GM19395 (cell line): Measurements from ENCODE around the gene AFG1L.
A peak's percentile ranks its signal among the peaks of the same experiment; 100 is the strongest.
"Not testable (repeated sequence)": the region's sequence is repeated elsewhere in the genome, so short reads cannot be mapped to it uniquely, and the experiment has no call there.

Experiments
- ATAC-seq: cut with Tn5 transposase; IDR thresholded peaks from one replicate; pipeline ENCODE4 v1.9.1; 2021; ENCODE audit warnings: mild to moderate bottlenecking, moderate library complexity; ENCODE audit not compliant: unreplicated experiment

The AFG1L gene

GRCh38 chr6:108449717-108450116, 154.9 kb downstream of the AFG1L start:
- not testable (repeated sequence) for ATAC-seq

DNA sequence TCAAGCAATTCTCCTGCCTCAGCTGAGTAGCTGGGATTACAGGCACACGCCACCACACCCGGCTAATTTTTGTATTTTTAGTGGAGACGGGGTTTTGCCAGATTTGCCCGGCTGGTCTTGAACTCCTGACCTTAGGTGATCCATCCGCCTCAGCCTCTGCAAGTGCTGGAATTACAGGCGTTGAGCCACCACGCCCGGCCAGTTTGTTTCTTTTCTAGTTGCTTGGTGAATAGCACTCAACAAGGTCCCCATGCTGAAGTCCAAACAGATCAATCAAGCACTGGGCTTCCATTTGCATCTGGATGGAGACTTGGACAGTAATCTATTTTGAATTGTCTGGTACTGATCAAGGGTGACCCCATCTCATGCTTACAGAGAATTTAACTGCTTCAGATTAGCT, 157.0 kb downstream of the AFG1L start:
- ATAC-seq, result no peak

DNA sequence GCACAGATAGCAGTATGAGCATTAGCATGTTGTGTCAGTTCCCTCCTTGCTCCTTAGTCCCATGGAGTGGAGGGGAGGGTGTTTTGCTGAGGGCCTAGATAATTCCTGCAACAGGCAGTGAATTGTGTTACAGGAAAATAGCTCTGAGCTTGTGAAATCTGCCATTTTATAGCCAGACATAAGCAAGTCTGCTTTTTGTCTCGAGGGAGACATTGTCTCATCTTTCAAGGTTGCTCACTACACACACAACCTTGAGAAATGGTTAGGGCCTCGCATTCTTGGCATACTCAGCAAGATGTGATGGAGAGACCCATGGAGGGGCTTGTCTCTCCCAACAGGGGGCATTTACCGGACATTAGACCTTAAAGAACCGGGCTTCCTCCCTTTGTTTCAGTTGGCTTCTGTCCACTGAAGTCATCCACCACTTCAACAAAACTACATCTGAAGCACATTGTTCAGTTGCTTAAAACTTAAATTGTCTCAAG, 157.9 kb downstream of the AFG1L start:
- no peak for ATAC-seq

DNA sequence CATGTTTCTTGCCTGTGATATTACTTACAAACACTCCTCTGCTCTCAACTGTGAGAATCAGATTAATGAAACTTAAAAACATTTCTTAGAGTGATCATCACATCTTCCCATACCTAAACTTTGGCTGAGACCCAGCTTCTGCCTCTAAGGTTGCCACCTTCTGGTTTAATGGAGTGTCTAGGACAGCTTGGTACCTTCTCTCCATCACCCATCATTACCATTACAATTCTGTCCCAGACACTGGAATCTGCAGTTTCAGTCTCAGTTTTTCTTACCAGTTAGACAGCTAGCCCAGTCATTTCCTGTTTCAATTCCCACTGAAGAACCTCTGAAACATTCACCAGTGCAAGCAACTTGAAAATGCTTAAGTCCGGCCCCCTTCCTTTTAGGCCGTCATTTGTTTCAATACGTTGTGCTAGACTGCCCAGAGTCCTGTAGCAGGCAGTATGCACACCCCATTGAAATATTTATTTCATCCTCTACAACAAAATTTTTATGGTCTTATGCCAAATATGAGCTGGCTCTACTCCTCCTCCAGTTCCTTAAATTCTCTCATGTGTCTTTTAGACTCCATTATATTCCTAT, 158.8 kb downstream of the AFG1L start:
- ATAC-seq, result no peak

- ATAC-seq, result no peak
Measured at GRCh38 chr6:108454356-108454755, 159.5 kb downstream of the AFG1L start.

DNA sequence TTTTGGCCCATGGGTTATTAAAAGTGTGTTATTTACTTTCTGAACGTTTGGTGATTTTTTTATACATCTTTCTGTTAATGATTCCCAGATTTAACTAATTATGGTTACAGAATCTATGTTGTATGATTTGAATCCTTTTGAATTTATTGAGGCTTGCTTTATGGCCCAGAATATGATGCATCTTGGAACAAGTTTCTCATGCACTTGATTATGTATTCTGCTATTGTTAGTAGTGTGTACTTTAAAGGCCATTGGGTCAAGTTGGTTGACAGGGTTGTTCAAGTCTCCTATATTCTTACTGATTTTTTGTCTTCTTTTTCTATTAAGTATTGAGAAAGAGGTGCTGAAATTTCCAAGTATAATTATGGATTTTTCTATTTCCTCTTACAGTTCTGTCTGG, 160.8 kb downstream of the AFG1L start:
- no peak for ATAC-seq

- no peak for ATAC-seq
Measured at GRCh38 chr6:108463784-108464183, 168.9 kb downstream of the AFG1L start.

DNA sequence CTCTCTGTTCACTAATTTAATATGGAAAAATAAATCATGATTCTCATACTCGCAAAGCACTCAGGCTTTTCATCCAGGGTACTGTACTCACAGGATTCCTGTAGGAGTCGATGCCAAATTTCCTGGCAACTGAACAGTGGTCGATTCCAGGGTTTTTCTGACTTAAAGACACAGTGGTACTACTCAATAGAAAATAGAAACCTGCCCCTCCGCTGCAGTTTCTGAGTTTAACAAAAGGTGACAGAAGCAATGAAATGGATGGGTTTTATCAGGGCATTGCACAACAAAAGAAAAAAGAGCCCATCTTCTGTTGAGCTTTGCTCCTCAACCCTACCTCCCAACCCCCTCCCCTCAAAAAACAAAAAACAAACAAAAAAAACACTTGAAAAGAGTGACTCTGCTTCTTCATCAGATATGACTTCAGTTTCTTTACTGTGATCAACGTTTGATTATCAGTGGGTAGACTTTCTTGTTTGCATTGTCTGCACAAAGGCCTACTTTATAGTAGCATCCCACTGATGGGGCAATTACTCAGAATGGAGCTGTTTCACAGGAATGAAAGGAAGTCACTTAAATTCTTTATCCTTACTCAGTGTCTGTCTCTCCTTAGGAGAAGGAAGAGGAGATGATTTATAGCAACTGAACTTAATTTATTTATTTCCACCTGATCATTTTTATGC, 169.7 kb downstream of the AFG1L start:
- no peak for ATAC-seq

DNA sequence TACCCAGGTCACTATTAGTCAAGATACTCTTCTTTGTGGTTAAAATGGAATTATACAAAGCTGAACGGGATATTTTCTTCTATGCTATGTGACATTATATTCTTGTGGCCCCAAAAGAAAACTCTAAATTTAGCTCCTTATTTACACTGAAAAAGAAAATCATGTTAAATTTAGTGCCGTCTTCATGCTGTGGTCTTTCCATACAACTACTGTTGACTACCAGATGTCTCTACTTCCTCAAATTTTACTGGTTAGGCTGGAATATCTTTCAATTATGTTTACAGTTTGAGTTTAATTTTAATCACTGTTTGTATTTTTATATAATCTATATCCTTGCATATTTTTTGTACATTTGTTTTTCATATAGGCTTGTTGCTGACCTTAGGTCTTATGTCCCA, 170.2 kb downstream of the AFG1L start:
- no peak for ATAC-seq

DNA sequence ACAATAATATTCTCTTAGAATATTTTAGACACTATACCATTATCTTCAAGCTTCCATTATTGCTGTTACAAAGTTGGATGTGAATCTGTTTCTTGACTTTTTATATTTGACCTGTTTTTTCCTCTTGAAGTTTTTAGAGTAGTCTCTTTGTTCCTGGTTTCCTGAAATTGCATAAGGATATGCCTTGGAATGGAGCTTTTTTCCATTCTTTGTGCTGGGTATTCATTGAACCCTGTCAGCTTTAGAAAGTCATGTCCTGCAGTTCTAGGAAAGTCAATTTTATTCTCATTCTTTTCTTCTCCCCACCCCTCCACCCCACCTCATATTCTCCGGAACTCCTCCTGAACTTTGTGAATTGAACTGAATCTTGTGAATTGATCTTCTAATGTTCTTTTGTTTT, 173.5 kb downstream of the AFG1L start:
- no peak for ATAC-seq

DNA sequence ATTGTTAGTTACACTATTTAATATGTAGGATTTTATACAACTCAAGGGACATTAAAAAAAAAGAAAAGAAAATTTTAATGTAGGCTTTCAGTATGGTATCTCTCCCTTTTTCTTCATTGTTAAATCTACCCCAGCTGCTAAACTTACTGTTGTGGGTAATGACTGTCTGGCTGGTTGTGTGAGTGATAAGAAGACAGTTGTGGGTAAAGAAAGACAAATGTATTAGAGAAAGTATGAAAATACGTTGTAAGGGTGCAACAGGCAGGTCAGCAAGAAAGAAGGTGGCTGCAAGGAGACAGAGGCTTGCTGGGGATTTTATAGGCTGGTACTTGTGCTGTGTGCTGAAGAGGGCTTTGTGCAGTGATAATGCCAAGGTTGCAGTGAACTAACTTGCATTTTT, 174.5 kb downstream of the AFG1L start:
- no peak for ATAC-seq

DNA sequence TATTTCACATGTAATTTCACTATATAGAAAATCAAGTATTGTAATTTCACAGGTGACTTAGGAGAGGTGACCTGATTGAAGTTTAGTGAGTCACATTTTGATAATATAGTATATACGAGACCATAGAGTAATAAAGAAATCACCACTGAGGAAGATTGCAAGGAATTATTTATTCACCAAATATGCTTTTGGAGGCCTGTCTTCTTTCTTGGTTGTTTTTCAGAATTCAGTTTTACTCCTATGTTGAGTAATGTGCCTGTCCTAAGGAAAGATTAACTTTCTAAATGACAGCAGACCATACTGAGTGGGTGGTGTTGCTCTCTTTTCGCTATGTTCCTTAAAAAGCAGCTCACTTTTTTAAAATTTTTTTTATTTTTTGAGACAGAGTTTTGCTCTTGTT, 178.3 kb downstream of the AFG1L start:
- no peak for ATAC-seq

GRCh38 chr6:108476376-108476775, 181.5 kb downstream of the AFG1L start:
- no peak for ATAC-seq

DNA sequence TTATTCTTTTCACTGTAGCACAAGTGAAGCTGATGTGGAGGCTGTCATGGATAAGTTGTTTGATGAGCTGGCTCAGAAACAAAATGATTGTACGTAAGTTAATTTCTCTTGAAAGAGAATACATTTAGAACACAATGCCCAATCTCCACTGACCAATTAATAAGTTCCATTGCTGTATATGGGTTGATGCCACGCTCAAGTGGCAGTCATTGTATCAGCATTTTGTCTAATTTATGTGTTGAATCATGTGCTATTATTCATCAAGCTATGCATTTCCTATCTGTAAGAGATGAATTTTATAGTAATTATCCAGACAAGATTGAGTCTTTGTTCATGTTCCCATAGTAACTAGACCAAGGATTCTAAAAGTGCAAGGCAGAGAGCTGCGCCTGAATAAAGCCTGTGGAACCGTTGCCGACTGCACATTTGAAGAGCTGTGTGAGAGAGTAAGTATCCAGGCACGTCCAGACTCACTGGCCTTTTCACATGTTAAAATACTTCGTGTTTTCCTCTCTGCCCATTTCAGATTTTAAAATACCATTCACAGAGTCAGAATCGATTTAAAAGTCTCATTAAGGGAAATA, 182.1 kb downstream of the AFG1L start:
- no peak for ATAC-seq

DNA sequence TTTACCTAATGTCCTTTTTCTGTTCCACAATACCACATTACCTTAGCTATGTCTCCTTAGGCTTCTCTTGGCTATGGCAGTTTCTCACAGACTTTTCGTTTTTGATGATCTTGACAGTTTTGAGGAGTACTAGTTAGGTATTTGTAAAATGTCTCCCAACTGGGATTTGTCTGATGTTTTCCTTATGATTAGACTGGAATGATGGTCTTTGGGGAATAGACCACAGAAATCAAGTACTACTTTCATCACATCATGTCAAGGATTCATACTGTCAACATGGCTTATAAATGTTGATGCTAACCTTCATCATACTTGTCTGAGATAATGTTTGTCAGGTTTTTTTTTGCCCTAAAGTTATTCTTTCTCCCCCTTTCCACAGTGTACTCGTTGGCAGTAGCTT, 187.7 kb downstream of the AFG1L start:
- ATAC-seq, result no peak

DNA sequence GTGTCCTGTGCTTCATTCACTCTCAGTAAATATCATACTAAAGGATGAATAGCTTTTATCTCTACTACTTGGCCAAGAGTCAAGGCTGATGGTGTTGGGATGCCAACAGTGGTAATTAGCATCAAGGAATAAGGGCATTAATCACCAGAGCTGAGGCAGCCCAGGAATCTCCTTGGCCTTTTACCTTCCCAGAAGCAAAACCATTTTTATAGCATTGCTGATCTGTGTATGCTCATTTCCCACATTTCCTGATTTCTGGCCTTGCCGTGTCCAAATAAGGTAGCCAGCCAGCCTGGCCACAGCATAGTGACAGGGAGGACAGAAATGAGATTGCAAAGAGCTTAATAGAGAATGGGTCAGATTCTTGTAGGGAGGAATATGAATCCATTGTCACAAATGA, 189.2 kb downstream of the AFG1L start:
- ATAC-seq, result no peak

GRCh38 chr6:108489699-108490098, 194.8 kb downstream of the AFG1L start:
- no peak for ATAC-seq

DNA sequence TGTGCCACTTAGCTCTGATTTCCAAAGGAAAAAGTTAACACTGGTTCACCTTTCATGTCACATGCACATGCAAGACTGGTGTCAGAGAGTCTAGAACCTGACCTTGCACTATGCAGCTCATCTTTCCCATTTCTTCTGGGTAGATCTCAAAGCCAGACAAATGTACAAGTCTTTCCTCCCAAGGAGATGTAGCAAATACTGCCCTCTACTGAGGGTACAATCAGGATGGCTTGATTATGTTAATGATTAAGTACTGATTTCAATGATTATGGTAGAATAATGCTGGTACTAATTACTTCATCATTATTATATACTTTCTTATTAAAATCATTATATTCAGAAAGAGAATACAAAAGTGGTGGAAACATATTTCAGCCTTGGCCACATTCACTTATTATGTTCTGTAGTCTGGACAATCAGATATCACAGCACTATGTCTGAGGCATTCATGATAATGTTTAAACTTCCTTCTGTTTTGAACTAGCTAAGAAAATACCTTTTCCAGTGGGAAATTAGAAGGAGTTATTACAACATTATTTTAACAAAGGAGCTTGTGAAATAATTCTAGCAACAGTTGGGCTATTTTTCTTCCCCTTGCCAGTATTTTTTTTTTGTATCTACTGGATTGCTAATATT, 197.4 kb downstream of the AFG1L start:
- no peak for ATAC-seq

DNA sequence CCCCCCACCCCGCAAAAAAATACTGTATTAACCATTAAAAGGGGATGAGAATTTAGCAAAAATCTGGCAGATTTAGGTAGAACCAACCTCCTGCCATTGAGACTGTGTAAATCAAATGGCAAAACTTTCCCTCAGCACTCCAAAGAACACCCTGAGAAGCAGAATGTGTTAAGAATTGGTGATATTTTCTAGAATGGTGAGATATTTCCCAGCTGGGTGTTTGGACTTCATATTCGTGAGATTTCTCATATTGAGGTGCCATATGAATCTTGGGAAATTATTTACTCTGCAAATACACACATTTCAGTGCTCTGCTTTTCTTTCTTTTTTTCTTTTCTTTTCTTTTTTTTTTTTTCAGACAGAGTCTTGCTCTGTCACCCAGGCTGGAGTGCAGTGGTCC, 199.6 kb downstream of the AFG1L start:
- no peak for ATAC-seq

DNA sequence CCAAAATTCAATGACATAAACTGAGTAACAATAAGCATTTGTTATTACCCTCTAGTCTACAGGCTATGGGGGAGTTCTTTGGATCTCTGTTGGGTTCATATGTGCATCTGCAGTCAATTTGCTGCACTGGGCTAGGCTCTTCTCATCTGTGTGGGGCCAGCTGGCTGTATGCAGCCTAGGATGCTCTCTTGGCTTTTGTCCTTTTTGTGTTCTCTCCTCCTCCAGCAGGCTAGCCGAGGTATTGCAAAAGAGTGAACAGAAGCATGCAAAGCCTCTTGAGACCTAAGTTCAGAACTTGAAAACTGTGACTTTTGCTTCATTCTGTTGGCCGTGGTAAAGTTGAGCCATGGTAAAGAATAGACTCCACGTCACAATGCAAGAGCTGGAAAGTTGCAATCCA, 203.0 kb downstream of the AFG1L start:
- peak; percentile 61 for ATAC-seq

DNA sequence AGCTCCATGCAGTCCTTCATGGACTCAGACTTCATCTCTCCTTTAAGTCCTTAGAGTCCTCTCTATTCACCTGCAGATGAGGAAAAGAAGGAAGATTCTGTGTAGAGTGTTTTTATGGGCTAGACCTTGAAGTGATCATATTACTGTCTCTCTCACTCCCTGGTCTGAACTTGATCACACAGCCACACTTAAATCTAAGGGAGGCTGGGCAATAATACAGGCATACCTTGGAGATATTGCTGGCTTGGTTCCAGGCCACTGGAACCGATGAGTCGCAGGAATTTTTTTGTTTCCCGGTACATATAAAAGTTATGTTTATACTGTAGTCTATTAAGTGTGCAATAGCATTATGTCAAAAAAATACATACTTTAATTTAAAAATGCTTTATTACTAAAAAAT, 206.7 kb downstream of the AFG1L start:
- no peak for ATAC-seq

DNA sequence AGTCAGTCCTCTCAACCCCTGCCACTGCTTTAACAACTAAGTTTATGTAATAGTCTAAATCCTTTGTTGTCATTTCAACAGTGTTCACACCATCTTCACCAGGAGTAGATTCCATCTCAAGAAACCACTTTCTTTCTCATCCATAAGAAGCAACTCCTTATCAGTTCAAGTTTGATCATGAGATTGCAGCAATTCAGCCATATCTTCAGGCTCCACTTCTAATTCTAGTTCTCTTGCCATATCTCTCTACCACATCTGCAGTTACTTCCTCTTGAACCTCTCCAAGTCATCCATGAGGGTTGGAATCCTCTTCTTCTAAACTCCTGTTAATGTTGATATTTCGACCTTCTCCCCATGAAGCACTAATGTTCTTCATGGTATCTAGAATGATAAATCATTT, 208.0 kb downstream of the AFG1L start:
- no peak for ATAC-seq
